Heart left ventricle (tissue), 16 donors: Measurements from ENCODE around the gene DOK5. TPM values are rescaled to one million over a fixed set of nuclear protein-coding genes. Genes with fewer than 3 reads are reported as not detected.

ENCODE experiments used
- ATAC-seq, 4 donors: fragments of 200-7000 bp; cut with Tn5 transposase; one replicate each; pipeline ENCODE4 v1.9.1; 2020 to 2022; ENCODE audit warnings: moderate library complexity in 4 of 4, mild to moderate bottlenecking in 3 of 4, moderate number of reproducible peaks in 1 of 4
- DNase-seq, 5 donors: peaks; one replicate each; pipeline ENCODE4 v3.0.0-alpha.2; 2020
- H3K27ac ChIP-seq, 12 donors: fragments of 200-600 bp; sonication (generic) in 4 of 12; one replicate each; pipeline versions ENCODE4 v1.5.0 to v1.8.0; 2016 to 2022; ENCODE audit warnings: mild to moderate bottlenecking in 2 of 12
- H3K27me3 ChIP-seq, 9 donors: fragments of 200-600 bp; sonication (generic) in 2 of 9; one replicate each; pipeline versions ENCODE4 v1.5.1 to v1.8.0; 2016 to 2022; ENCODE audit warnings: mild to moderate bottlenecking in 3 of 9
- H3K36me3 ChIP-seq, 9 donors: fragments of 200-600 bp; sonication (generic) in 2 of 9; one replicate each; pipeline versions ENCODE4 v1.5.0 to v1.8.0; 2018 to 2022; ENCODE audit warnings: mild to moderate bottlenecking in 2 of 9
- H3K4me1 ChIP-seq, 12 donors: fragments of 200-600 bp; sonication (generic) in 4 of 12; one replicate each; pipeline versions ENCODE4 v1.5.0 to v1.8.0; 2016 to 2022; ENCODE audit warnings: mild to moderate bottlenecking in 3 of 12
- H3K4me3 ChIP-seq, 12 donors: fragments of 200-600 bp; sonication (generic) in 4 of 12; one replicate each; pipeline versions ENCODE4 v1.5.0 to v1.8.0; 2017 to 2022; ENCODE audit warnings: mild to moderate bottlenecking in 9 of 12, moderate library complexity in 4 of 12
- H3K9me3 ChIP-seq, 12 donors: fragments of 200-600 bp; sonication (generic) in 4 of 12; one replicate each; pipeline versions ENCODE4 v1.5.0 to v1.8.0; 2016 to 2022; ENCODE audit warnings: mild to moderate bottlenecking in 1 of 12
- CTCF ChIP-seq, 12 donors: fragments of 200-600 bp; sonication (generic) in 4 of 12; IDR thresholded peaks; one replicate each; pipeline versions ENCODE4 v1.5.0 to v1.8.0; 2018 to 2022; ENCODE audit warnings: antibody characterized with exemption in 12 of 12, mild to moderate bottlenecking in 5 of 12
- POLR2A ChIP-seq, 2 donors: fragments of 450-650 bp; IDR thresholded peaks; one replicate each; pipeline ENCODE4 v1.6.1; 2017; ENCODE audit warnings: antibody characterized with exemption in 2 of 2, mild to moderate bottlenecking in 2 of 2, moderate library complexity in 2 of 2
- WGBS, 4 donors: extraction: QIAGEN DNeasy Blood & Tissue Kit in 2 of 4; methylation state at CpG; one replicate each; pipeline versions ENCODE4 v1.1.5 to v1.1.7; 2013 to 2018; 5-methylcytosine and 5-hydroxymethylcytosine counted together
- intact Hi-C, 10 donors: fragments of 100-400 bp; cut with DNase I; formaldehyde crosslinking; loops; one replicate each; pipeline versions ENCODE4 v1.11.1 to v1.14.2; 2022
- polyA plus RNA-seq, 2 donors: library from polyadenylated mRNA; stranded (reverse); fragments of 200-250 nt; gene quantifications; one replicate each; pipeline ENCODE4 v1.2.3, GENCODE V29; 2013
- total RNA-seq, 9 donors: library from RNA; depleted of rRNA in 2 of 9; stranded (reverse); fragments of >200 nt in 2 of 9; fragmentation: NEBNext Ultra II Directional in 3 of 9; extraction: Animal tissue kit (Norgen Biotek cat#: 25700) in 3 of 9; gene quantifications; one replicate each; pipeline versions ENCODE4 v1.1.0 to v1.2.4, GENCODE V29; 2016 to 2023
- donor health status: ischemic (EF 13 %, LVEDD 7.1; RV severe dilation, severe dysfunction).
- donor health status: healthy with polysubstance abuse.
- donor health status: DM: no; HTN: yes; CAD: no.
- donor health status: DM: no; HTN: no; CAD: no.
- donor health status: ischemic (EF 25% LVEDD 6.9; RV normal size, moderate dysfunction).
- donor health status: ischemic (EF 25% LVEDD 5.7; RV mildly dilated, moderate dysfunction).
- donor health status: healthy.
- donor health status: DM: yes; HTN: yes; CAD: no.
- donor health status: ischemic (EF 35%, LVEDD 5.7; RV mildly dilated, moderate dysfunction).
- donor health status: nonischemic (EF 11% LVEDD 7.7; RV severe dilation, severe dysfunction).
- donor health status: DM: yes; HTN: yes; CAD: no.
- donor health status: PGD.
- donor health status: ischemic (EF 29% LVEDD 5.4; RV normal size, mild dysfunction).
- donor health status: nonischemic (EF 23%, LVEDD 6.1; RV moderate dilation, normal function).

The DOK5 gene
- total and polyA plus RNA-seq, 11 donors = 3.4 to 23.5 (median 6.4) TPM

GRCh38 chr20:54589402-54590030 lies 114.1 kb downstream of the DOK5 start:
- 84 to 94% (median 91%) methylated on average over 4 of the region's 4 CpGs for WGBS, 4 donors
- Histone ChIP-seq H3K27me3 (no peaks in the 10 kb centered on the region), H3K36me3 (peaks cover 0 to 16% (median 0%) of the 10 kb centered on the region in 9 donors), H3K4me3 (no peak overlapping the region), H3K4me1 (peaks cover 0 to 5% (median 0%) of the 10 kb centered on the region in 12 donors), H3K27ac (no peak overlapping the region), H3K9me3 (no peaks in the 10 kb centered on the region)
- no peak for ATAC-seq
- no peak for DNase-seq
- TF ChIP-seq CTCF (IDR thresholded peaks at IDR 0.05) (no peak), POLR2A (IDR thresholded peaks at IDR 0.05) (no peak)
- intact Hi-C loops = no loop called here

GRCh38 chr20:54590856-54591255 lies 115.5 kb downstream of the DOK5 start:
- no peak for DNase-seq
- Histone ChIP-seq H3K4me1 (no peaks in the 10 kb centered on the region), H3K9me3 (no peaks in the 10 kb centered on the region), H3K27ac (no peak overlapping the region), H3K36me3 (peaks cover 0 to 16% (median 0%) of the 10 kb centered on the region in 9 donors), H3K4me3 (no peak overlapping the region), H3K27me3 (no peaks in the 10 kb centered on the region)
- intact Hi-C loops = no loop called here
- TF ChIP-seq POLR2A (IDR thresholded peaks at IDR 0.05) = no peak
- no peak for TF ChIP-seq CTCF (IDR thresholded peaks at IDR 0.05)
- no peak for ATAC-seq

- intact Hi-C loops = no loop called here
- H3K27me3 ChIP-seq = no peaks in the 10 kb centered on the region
Measured at GRCh38 chr20:54596651-54597050, 121.3 kb downstream of the DOK5 start.

GRCh38 chr20:54598352-54598751 lies 123.0 kb downstream of the DOK5 start:
- Histone ChIP-seq H3K27me3 (no peaks in the 10 kb centered on the region), H3K9me3 (peaks cover 0 to 12% (median 0%) of the 10 kb centered on the region in 12 donors), H3K4me1 (no peaks in the 10 kb centered on the region), H3K4me3 (no peak overlapping the region), H3K27ac (no peak overlapping the region), H3K36me3 (peaks cover 0 to 6% (median 0%) of the 10 kb centered on the region in 9 donors)
- intact Hi-C loops = no loop called here
- TF ChIP-seq CTCF (IDR thresholded peaks at IDR 0.05) = no peak
- TF ChIP-seq POLR2A (IDR thresholded peaks at IDR 0.05) = no peak
- DNase-seq (no peak), ATAC-seq (no peak)
- 88 to 97% (median 91%) methylated on average over 5 of the region's 5 CpGs for WGBS, 4 donors

More at GRCh38 chr20:54596651-54597050, 121.3 kb downstream of the DOK5 start:
- Histone ChIP-seq H3K36me3 (peaks cover 0 to 16% (median 0%) of the 10 kb centered on the region in 9 donors), H3K27ac (no peak overlapping the region), H3K4me3 (no peak overlapping the region), H3K9me3 (peaks cover 0 to 12% (median 0%) of the 10 kb centered on the region in 12 donors), H3K4me1 (no peaks in the 10 kb centered on the region)
- DNase-seq (no peak), ATAC-seq (no peak)
- TF ChIP-seq POLR2A (IDR thresholded peaks at IDR 0.05) (no peak), CTCF (IDR thresholded peaks at IDR 0.05) (no peak)
